HG03060 (cell line): ENCODE measurements around the gene HGFAC.
"Not testable (repeated sequence)": the region's sequence is repeated elsewhere in the genome, so short reads cannot be mapped to it uniquely, and the experiment has no call there.

Source experiments
- ATAC-seq: cut with Tn5 transposase; IDR thresholded peaks from one replicate; pipeline ENCODE4 v1.9.1; 2021; ENCODE audit warnings: low read depth, moderate number of reproducible peaks; ENCODE audit not compliant: unreplicated experiment

HGFAC gene

DNA sequence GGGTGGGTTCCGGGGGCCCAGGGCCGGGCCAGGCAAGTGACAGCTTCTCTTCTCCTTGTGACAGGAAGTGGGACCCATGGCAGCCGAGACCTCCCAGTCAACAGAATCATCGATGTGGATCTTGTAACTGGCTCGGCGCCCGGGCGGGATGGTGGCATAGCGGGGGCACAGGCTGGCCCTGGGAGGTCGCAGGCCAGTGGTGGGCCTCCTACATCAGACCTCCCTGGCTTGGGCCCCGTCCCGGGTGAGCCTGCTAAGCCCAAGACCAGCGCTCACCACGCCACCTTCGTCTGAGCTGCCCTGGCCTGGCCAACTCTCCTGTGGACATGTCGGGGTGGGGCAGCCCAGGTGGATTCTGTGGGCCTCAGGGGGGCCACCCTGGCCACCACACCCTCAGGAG, 2.4 kb upstream of the HGFAC start:
- no peak for ATAC-seq

DNA sequence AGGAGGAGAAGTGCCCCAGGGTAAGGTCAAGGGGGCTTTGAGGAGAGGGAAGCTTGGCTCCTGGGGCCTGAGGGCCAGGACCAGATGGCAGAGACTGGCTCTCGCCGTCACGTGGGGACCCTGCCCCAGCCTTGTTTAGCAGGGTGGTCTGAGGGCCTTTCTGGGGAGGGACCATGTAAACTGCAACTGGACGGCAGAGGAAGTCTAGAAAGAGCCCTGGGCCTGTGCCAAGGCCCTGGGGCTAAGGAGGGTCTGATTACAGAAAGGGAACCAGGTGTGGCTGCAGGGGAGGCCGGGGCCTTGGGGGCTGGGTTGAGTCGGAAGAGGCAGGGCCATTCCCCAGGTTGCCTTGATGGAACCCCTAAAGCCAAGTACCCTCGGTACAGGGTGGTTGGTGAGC, 1.8 kb upstream of the HGFAC start:
- ATAC-seq = no peak

GRCh38 chr4:3440979-3441500, 728 bp upstream of the HGFAC start:
- ATAC-seq = no peak

- ATAC-seq = no peak
Observed at GRCh38 chr4:3442460-3442958, 741 bp downstream of the HGFAC start.

GRCh38 chr4:3442959-3443749, 1.4 kb downstream of the HGFAC start:
- ATAC-seq = no peak

DNA sequence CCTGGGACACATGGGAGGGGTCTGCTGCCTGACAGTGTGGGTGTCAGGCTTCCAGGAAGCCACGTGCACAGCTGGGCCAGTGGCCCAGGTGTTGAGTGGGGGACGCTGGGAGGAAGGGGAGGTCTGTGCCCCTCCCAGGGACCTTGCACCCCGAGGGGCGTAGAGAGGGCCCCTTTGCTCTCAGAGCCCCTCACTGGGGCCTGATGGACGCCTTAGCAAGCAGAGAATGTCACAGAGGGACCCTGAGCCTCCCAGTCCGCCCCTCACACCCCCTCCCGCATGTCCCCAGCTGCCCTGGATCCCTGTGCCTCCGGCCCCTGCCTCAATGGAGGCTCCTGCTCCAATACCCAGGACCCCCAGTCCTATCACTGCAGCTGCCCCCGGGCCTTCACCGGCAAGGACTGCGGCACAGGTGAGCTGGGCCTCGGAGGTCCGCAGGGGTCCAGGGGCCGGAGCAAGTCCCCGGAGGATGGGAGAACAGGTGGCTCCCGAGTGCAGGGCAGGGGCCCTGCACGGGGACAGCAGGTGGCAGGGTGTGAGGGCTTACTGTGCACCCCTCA, 2.1 kb downstream of the HGFAC start:
- ATAC-seq = no peak

GRCh38 chr4:3444351-3445110, 2.8 kb downstream of the HGFAC start:
- no peak for ATAC-seq

GRCh38 chr4:3445111-3445820, 3.5 kb downstream of the HGFAC start:
- no peak for ATAC-seq

GRCh38 chr4:3445829-3446545, 4.2 kb downstream of the HGFAC start:
- no peak for ATAC-seq

- ATAC-seq = no peak
Observed at GRCh38 chr4:3446631-3447320, 5.0 kb downstream of the HGFAC start.

- ATAC-seq = no peak
Observed at GRCh38 chr4:3447431-3448395, 5.9 kb downstream of the HGFAC start.

- no peak for ATAC-seq
Observed at GRCh38 chr4:3449047-3449573, 7.3 kb downstream of the HGFAC start.

- ATAC-seq = no peak
Observed at GRCh38 chr4:3449574-3450534, 8.1 kb downstream of the HGFAC start.

GRCh38 chr4:3450643-3451042, 8.9 kb downstream of the HGFAC start:
- no peak for ATAC-seq

GRCh38 chr4:3451956-3452355, 10.2 kb downstream of the HGFAC start:
- ATAC-seq = no peak

DNA sequence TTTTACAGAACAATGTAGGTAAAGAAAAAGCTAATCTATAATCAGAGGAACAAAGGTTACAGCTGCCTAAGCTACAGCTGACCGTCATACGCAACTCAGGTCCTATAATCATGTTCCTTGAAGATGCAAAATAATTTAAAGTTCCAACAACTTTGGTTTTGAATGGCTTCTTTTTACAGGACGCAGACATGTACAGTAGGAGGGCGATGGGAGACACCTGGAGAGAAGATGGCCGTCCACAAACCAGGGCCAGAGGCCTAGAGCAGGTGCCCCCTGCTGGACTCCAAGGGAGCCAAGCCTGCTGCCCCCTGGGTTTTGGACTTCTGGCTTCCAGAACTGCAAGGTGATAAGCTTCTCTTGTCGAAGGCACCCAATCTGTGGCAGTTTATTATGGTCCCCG, 10.6 kb downstream of the HGFAC start:
- ATAC-seq = no peak

- not testable (repeated sequence) for ATAC-seq
Observed at GRCh38 chr4:3455596-3455995, 13.8 kb downstream of the HGFAC start.
